HepG2 (cell line): ENCODE measurements around the gene ZNF367. TPM values are rescaled to one million over a fixed set of nuclear protein-coding genes. Genes with fewer than 3 reads are reported as not detected.

ENCODE experiments used
- CHD2 ChIP-seq: IDR thresholded peaks from 2 replicates; pipeline ENCODE4 v1.6.1; 2011; ENCODE audit warnings: low read depth, low read length, improper control_type of control experiment
- DMTF1 ChIP-seq: sonication (generic); formaldehyde crosslinking; IDR thresholded peaks from 2 replicates; pipeline ENCODE4 v1.4.0; 2020; ENCODE audit warnings: mild to moderate bottlenecking, missing genetic modification reagents
- FOXJ3 ChIP-seq: sonication (generic); formaldehyde crosslinking; IDR thresholded peaks from 2 replicates; pipeline ENCODE4 v1.4.0; 2020; ENCODE audit warnings: missing genetic modification reagents, mild to moderate bottlenecking, borderline replicate concordance
- FOXO1 ChIP-seq: sonication (generic); formaldehyde crosslinking; IDR thresholded peaks from 2 replicates; pipeline ENCODE4 v1.4.0; 2020; ENCODE audit warnings: missing genetic modification reagents
- HMG20B ChIP-seq: conservative IDR thresholded peaks from 2 replicates; pipeline ENCODE4 v1.6.1; 2016; ENCODE audit warnings: missing genetic modification reagents, missing compliant biosample characterization
- HOXA9 ChIP-seq: sonication (generic); formaldehyde crosslinking; IDR thresholded peaks from 2 replicates; pipeline ENCODE4 v1.8.1; 2022; ENCODE audit warnings: missing genetic modification reagents, mild to moderate bottlenecking, moderate library complexity, borderline replicate concordance
- KAT7 ChIP-seq: IDR thresholded peaks from 2 replicates; pipeline ENCODE4 v1.6.1; 2018; ENCODE audit warnings: borderline replicate concordance, missing compliant biosample characterization
- KDM3A ChIP-seq: IDR thresholded peaks from 2 replicates; pipeline ENCODE4 v1.6.1; 2018; ENCODE audit warnings: low read depth, missing compliant biosample characterization
- PATZ1 ChIP-seq: sonication (generic); formaldehyde crosslinking; IDR thresholded peaks from 2 replicates; pipeline ENCODE4 v1.4.0; 2020; ENCODE audit warnings: missing genetic modification reagents
- SALL1 ChIP-seq: sonication (generic); formaldehyde crosslinking; IDR thresholded peaks from 2 replicates; pipeline ENCODE4 v1.8.0; 2022; ENCODE audit warnings: mild to moderate bottlenecking, missing genetic modification reagents
- SATB2 ChIP-seq: sonication (generic); formaldehyde crosslinking; IDR thresholded peaks from 2 replicates; pipeline ENCODE4 v1.5.0; 2020; ENCODE audit warnings: missing genetic modification reagents
- SNAPC5 ChIP-seq: sonication (generic); formaldehyde crosslinking; IDR thresholded peaks from 2 replicates; pipeline ENCODE4 v1.8.1; 2023; ENCODE audit warnings: mild to moderate bottlenecking, missing genetic modification reagents, borderline replicate concordance
- YEATS4 ChIP-seq: sonication (generic); formaldehyde crosslinking; IDR thresholded peaks from 2 replicates; pipeline ENCODE4 v1.4.0; 2020; ENCODE audit warnings: missing genetic modification reagents, borderline replicate concordance
- ZBTB42 ChIP-seq: sonication (generic); formaldehyde crosslinking; IDR thresholded peaks from 2 replicates; pipeline ENCODE4 v1.5.0; 2020; ENCODE audit warnings: mild to moderate bottlenecking, missing genetic modification reagents
- ZMYM3 ChIP-seq: sonication (generic); formaldehyde crosslinking; IDR thresholded peaks from 2 replicates; pipeline ENCODE4 v1.5.1; 2020; ENCODE audit warnings: mild to moderate bottlenecking, missing genetic modification reagents
- ZNF660 ChIP-seq: sonication (generic); formaldehyde crosslinking; IDR thresholded peaks from 2 replicates; pipeline ENCODE4 v1.5.1; 2020; ENCODE audit warnings: mild to moderate bottlenecking, low read depth, missing genetic modification reagents, borderline replicate concordance
- polyA plus RNA-seq, 8 experiments: library from polyadenylated mRNA; depleted of rRNA in 3 of 8; stranded (reverse) in 7 of 8; unstranded in 1 of 8; fragments of >200 nt; fragmentation: Illumina TruSeq in 4 of 8; extraction: Trizol in 4 of 8; gene quantifications; 2 replicates each; pipeline versions ENCODE4 v1.2.1 to v1.2.3, GENCODE V29; 2011 to 2016; ENCODE audit warnings: low read depth in 4 of 8, missing spikeins in 1 of 8, mixed read lengths in 1 of 8; ENCODE audit not compliant: insufficient read depth in 1 of 8
- total RNA-seq, 5 experiments: library from RNA; depleted of rRNA; stranded (reverse); fragments of >200 nt; fragmentation: Illumina TruSeq; extraction: Trizol; gene quantifications; 2 replicates each; pipeline ENCODE4 v1.2.3, GENCODE V29; 2016; ENCODE audit warnings: low read depth in 1 of 5
- TF ChIP-seq, protein P1 (sequence below): sonication (generic); formaldehyde crosslinking; IDR thresholded peaks from 2 replicates; pipeline ENCODE4 v1.4.0; 2020; ENCODE audit warnings: missing genetic modification reagents, borderline replicate concordance
- TF ChIP-seq, protein P2 (sequence below): sonication (generic); formaldehyde crosslinking; IDR thresholded peaks from 2 replicates; pipeline ENCODE4 v1.8.0; 2022; ENCODE audit warnings: missing genetic modification reagents, mild to moderate bottlenecking, borderline replicate concordance

The ZNF367 gene
- total and polyA plus RNA-seq, 2 of the 13 experiments (the other 11 are each of a cell fraction or from before 2014, with no cell fraction given) = 2.9 to 7.7 TPM

- TF ChIP-seq HMG20B (CRISPR knock-in tag) (peak; percentile 38; the same call in 1 of the 2 replicates), ZBTB42 (0 out of 2 replicates have a peak, but pooled peaks have one; percentile 57), KDM3A (CRISPR knock-in tag) (no peak; the same call in 1 of the 2 replicates), FOXJ3 (peak; percentile 59; the same call in 1 of the 2 replicates), CHD2 (no peak), HOXA9 (CRISPR knock-in tag) (peak; percentile 37; the same call in 1 of the 2 replicates), YEATS4 (CRISPR knock-in tag) (peak; percentile 63; the same call in 1 of the 2 replicates), FOXO1 (CRISPR knock-in tag) (peak; percentile 65; the same call in 1 of the 2 replicates), DMTF1 (CRISPR knock-in tag) (0 out of 2 replicates have a peak, but pooled peaks have one; percentile 50), PATZ1 (CRISPR knock-in tag) (peak; percentile 89), ZNF660 (CRISPR knock-in tag) (no peak), KAT7 (CRISPR knock-in tag) (0 out of 2 replicates have a peak, but pooled peaks have one; percentile 48), SALL1 (CRISPR knock-in tag) (peak; percentile 98), ZMYM3 (no peak), SNAPC5 (CRISPR knock-in tag) (no peak), SATB2 (0 out of 2 replicates have a peak, but pooled peaks have one; percentile 89)
- TF ChIP-seq, protein P1, sequence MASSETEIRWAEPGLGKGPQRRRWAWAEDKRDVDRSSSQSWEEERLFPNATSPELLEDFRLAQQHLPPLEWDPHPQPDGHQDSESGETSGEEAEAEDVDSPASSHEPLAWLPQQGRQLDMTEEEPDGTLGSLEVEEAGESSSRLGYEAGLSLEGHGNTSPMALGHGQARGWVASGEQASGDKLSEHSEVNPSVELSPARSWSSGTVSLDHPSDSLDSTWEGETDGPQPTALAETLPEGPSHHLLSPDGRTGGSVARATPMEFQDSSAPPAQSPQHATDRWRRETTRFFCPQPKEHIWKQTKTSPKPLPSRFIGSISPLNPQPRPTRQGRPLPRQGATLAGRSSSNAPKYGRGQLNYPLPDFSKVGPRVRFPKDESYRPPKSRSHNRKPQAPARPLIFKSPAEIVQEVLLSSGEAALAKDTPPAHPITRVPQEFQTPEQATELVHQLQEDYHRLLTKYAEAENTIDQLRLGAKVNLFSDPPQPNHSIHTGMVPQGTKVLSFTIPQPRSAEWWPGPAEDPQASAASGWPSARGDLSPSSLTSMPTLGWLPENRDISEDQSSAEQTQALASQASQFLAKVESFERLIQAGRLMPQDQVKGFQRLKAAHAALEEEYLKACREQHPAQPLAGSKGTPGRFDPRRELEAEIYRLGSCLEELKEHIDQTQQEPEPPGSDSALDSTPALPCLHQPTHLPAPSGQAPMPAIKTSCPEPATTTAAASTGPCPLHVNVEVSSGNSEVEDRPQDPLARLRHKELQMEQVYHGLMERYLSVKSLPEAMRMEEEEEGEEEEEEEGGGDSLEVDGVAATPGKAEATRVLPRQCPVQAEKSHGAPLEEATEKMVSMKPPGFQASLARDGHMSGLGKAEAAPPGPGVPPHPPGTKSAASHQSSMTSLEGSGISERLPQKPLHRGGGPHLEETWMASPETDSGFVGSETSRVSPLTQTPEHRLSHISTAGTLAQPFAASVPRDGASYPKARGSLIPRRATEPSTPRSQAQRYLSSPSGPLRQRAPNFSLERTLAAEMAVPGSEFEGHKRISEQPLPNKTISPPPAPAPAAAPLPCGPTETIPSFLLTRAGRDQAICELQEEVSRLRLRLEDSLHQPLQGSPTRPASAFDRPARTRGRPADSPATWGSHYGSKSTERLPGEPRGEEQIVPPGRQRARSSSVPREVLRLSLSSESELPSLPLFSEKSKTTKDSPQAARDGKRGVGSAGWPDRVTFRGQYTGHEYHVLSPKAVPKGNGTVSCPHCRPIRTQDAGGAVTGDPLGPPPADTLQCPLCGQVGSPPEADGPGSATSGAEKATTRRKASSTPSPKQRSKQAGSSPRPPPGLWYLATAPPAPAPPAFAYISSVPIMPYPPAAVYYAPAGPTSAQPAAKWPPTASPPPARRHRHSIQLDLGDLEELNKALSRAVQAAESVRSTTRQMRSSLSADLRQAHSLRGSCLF (CRISPR knock-in tag) = peak; percentile 72; the same call in 1 of the 2 replicates
- TF ChIP-seq, protein P2, sequence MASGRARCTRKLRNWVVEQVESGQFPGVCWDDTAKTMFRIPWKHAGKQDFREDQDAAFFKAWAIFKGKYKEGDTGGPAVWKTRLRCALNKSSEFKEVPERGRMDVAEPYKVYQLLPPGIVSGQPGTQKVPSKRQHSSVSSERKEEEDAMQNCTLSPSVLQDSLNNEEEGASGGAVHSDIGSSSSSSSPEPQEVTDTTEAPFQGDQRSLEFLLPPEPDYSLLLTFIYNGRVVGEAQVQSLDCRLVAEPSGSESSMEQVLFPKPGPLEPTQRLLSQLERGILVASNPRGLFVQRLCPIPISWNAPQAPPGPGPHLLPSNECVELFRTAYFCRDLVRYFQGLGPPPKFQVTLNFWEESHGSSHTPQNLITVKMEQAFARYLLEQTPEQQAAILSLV (CRISPR knock-in tag) = peak; percentile 87; the same call in 1 of the 2 replicates
Observed at GRCh38 chr9:96436456-96437126, 18.4 kb upstream of the ZNF367 start (continued).
